GDM1 (cell line): Measurements from ENCODE around the gene RBM25.
"Not testable (repeated sequence)": the region's sequence is repeated elsewhere in the genome, so short reads cannot be mapped to it uniquely, and the experiment has no call there.

Experiments
- DNase-seq: peaks from one replicate; lab custom pipeline; 2025; lab: John Stamatoyannopoulos, UW

RBM25 gene

GRCh38 chr14:73168691-73169090 lies 110.4 kb downstream of the RBM25 start:
- DNase-seq = no peak

GRCh38 chr14:73169855-73170254 lies 111.5 kb downstream of the RBM25 start:
- not testable (repeated sequence) for DNase-seq

- DNase-seq = no peak
Observed at GRCh38 chr14:73170686-73171085, 112.4 kb downstream of the RBM25 start.

- no peak for DNase-seq
Observed at GRCh38 chr14:73172500-73172899, 114.2 kb downstream of the RBM25 start.

GRCh38 chr14:73173092-73173735 lies 114.9 kb downstream of the RBM25 start:
- DNase-seq = no peak
